Right lobe of liver (tissue), 4 donors: ENCODE measurements around the gene GAS6.

Experiments
- CTCF ChIP-seq, 4 donors: fragments of 200-600 bp in 3 of 4; fragments of 450-650 bp in 1 of 4; IDR thresholded peaks; one replicate each; pipeline versions ENCODE4 v1.5.1 to v1.8.0; 2016 to 2022; ENCODE audit warnings: antibody characterized with exemption in 4 of 4, mild to moderate bottlenecking in 2 of 4
- POLR2A ChIP-seq: fragments of 450-650 bp; IDR thresholded peaks from one replicate; pipeline ENCODE4 v1.6.1; 2017; ENCODE audit warnings: antibody characterized with exemption, mild to moderate bottlenecking
- donor health status: DM: no; HTN: no; CAD: no.
- donor health status: DM: no; HTN: no; CAD: no.
- donor health status: DM: no; HTN: yes; CAD: no.

GRCh38 chr13:113823771-113824170 lies 40.1 kb downstream of the GAS6 start:
- TF ChIP-seq POLR2A (no peak), CTCF (IDR thresholded peaks at IDR 0.05) (no peak)
